HG03066 (cell line): Measurements from ENCODE around the gene APOBEC3F.
A peak's percentile ranks its signal among the peaks of the same experiment; 100 is the strongest.
"Not testable (repeated sequence)": the region's sequence is repeated elsewhere in the genome, so short reads cannot be mapped to it uniquely, and the experiment has no call there.

Experiments
- ATAC-seq: cut with Tn5 transposase; IDR thresholded peaks from one replicate; pipeline ENCODE4 v1.9.1; 2021; ENCODE audit warnings: low read depth; ENCODE audit not compliant: unreplicated experiment

Gene APOBEC3F

DNA sequence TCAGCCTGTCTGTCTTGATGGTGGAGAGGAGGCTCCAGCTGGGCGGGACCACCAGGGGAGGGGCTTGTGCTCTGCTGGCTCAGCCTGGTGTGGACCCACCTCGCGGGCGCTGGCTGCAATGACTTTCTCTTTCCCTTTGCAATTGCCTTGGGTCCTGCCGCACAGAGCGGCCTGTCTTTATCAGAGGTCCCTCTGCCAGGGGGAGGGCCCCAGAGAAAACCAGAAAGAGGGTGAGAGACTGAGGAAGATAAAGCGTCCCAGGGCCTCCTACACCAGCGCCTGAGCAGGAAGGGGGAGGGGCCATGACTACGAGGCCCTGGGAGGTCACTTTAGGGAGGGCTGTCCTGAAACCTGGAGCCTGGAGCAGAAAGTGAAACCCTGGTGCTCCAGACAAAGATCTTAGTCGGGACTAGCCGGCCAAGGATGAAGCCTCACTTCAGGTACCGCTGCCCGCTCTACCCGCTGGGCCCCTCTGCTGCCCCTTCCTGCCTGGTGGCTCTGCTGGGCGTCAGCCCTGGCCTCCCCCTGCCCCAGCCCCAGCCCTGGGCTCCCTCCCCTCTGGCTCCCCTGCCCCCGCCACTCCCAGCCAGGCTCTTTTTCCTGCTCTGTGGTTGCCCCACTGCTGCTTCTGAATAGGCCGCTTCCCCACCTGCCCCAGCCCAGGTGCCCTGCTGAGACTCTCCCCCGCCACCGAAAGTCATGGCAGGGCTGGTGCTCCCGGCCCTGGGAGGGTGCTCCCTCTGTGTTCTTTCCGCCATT lies at the start of gene APOBEC3F:
Gene APOBEC3F (plus strand): TSS at position 327 of the 759 bp plus-strand sequence. CDS start 97 bp downstream, at position 424.
- peak; percentile 84 for ATAC-seq

DNA sequence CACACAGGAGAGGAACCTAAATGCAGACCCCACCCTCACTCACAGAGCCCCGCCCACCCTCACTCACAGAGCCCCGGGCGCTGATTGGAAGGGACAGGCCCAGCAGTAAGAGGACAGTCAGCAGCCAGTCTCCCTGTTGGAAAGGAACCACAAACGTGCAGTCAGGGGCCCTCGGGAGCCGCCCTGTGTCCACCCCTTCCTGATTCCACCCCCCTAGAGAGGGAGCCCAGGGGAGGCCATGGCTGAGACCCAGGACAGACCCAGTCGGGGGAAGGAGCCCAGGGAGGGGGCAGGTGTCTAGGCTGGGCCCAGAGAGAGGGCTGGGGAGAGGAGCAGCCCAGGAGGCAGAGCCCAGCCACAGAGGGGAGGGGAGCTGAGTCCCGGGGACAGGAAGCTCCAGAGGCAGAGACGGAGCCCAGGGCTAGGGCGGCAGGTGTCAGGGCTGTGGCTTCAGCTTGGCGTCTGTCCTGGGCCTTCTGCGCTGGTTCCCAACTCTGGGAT lies 47.7 kb upstream of the APOBEC3F start:
- not testable (repeated sequence) for ATAC-seq

DNA sequence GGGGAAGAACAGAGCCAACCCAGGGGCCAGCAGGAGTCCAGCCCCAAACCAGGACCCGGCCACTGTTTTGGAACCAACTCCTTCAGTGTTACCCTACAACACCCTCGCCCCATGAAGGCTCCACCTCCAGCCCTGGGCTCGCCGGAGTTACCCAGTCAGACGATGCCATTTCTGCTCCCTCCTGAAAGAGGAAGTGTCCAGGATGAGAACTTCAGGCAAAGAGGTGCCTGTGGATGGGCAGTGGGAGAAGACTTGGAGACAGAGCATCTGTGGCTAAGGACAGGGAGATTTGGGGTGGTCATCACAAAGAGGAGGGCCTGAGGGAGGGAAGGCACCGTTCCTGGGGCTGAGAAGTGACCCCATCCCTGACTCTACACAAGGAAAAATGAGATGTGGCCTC lies 44.6 kb upstream of the APOBEC3F start:
- no peak for ATAC-seq

DNA sequence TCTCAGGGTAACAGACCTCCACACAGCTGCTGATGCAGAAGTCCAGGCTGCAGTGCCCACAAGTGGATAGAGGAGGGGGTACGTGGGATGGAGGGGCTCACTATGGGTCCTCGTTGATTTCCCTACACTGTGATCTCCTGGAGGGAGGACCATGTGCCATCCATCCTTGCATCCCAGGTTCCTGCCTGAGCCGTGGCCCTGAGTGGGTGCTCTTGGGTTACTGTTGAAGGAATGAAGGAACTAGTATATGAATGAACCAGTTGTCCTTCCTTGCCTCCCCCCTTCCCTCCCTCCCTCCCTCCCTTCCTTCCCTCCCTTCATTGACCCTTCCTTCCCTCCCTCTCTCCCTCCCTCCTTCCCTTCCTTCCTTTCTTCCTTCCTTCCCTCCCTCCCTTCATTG lies 43.1 kb upstream of the APOBEC3F start:
- no peak for ATAC-seq

DNA sequence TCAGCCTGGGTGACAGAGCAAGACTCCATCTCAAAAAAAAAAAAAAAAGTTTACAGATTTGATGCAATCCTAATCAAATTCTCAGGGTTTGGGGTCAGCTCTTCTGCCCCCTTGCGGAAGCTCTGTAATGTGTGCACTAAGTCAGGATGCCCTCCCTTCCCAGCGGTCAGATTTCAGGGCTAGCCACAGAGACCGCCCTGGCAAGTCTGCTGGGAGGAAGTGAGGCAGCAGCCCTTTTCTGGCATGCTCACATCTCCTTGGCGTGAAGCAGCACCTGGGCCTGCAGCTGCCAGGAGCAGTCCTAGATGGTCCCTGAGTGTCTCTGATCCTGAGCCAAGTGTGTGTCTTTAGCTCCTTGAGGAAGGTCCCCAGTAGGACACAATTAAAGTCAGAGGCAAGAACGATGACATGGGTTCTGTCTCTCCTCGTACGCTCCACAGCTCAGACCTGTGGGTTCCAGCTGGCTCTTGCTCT lies 37.5 kb upstream of the APOBEC3F start:
- ATAC-seq, result no peak

DNA sequence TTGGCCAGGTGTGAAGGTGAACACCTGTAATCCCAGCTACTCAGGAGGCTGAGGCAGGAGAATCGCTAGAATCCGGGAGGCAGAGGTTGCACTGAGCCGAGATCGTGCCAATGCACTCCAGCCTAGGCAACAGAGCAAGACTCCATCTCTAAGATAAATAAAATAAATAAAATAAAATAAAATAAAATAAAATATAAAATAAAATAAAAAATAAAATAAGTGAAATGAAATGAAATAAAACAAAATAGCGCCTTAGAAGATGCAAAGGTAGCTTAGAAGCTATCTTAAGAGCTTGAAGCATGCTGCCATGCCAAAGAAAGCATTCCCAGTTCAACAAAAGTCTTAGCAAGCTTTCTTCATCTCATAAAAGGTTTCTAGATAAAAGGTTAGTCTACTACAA lies 33.5 kb upstream of the APOBEC3F start:
- ATAC-seq, result no peak

DNA sequence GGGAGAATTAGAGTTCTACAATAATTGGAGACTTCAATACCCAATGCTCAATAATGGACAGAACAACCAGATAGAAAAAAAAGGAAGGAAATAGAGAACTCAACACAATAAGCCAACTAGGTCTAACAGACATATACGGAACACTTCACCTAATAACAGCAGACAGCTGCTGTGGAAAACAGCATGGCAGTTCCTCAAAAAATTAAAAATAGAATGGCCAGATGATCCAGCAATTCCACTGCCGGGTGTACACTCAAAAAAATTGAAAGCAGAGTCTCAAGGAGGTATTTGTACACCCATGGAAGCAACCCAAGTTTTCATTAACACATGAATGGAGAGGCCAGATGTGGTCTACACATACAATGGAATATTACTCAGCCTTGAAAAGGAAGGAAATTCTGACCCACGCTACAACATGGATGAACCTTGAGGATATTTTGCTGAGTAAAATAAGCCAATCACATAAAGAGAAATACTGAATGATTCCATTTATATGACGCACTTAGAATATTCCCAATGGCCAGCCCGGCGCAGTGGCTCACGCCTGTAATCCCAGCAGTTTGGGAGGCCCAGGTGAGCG lies 32.3 kb upstream of the APOBEC3F start:
- ATAC-seq, result not testable (repeated sequence)

DNA sequence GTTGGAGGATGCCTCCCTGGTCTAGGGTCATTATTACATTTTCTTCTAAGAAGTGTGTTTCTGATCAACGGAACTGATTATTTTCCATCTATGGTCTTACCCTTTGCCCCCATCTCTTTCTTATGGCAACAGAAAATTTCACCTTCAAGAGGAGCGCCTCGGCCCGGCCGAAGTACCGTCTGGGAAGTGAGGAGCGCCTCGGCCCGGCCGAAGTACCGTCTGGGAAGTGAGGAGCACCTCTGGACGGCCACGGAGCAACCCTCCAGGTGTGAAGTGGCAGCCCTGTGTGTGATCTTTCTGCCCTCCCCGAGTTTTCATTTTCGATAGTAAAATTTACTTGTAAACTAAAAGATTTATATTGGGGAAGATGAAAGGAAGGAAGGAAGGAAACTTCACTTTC lies 29.7 kb upstream of the APOBEC3F start:
- ATAC-seq, result no peak

DNA sequence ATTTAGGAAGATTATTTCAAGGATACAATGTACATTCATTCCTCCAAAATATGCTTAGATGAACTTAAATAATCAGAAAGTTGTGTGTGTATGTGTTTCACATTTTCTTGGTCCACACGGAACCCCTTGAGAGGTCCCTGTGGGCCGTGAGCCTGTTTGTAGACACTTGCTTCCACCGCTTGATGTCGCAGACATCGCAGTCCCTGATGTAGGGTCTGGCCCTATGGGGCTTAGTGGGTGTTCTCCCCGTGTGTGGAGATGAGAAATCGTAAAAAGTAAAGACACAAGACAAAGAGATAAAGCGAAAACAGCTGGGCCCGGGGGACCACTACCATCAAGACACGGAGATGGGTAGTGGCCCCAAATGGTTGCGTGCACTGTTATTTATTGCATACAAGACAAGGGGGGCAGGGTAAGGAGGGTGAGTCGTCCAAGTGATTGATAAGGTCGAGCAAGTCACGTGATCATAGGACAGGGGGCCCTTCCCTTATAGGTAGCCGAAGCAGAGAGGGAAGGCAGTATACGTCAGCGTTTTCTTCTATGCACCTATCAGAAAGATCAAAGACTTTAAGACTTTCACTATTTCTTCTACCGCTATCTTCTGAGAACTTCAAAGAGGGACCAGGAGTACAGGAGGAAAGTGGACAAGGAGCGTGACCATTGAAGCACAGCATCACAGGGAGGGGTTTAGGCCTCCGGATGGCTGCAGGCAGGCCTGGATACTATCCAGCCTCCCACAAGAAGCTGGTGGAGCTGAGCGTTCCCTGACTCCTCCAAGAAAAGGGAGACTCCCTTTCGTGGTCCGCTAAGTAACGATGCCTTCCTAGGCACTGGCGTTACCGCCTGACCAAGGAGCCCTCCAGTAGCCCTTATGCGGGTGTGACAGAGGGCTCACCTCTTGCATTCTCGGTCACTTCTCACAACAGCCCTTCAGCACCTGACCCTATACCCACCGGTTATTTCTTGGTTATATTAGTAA lies 27.8 kb upstream of the APOBEC3F start:
- ATAC-seq, result no peak

DNA sequence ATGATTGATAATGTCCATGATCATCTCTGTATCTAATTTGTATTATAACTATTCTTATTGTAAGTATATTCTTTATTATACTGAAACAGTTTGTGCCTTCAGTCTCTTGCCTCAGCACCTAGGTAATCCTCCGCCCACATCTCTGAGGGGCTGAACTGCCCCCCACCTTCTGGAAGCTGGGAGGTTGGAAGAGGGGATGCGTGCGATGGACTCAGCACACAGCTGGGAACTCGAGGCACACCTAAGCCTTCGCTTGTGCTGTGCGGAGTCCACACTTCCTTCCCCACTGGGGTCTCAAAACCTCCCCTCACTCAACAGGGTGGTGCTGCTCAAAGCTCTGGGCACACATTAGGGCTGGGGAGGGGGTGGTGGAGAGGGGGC lies 27.1 kb upstream of the APOBEC3F start:
- ATAC-seq, result not testable (repeated sequence)

DNA sequence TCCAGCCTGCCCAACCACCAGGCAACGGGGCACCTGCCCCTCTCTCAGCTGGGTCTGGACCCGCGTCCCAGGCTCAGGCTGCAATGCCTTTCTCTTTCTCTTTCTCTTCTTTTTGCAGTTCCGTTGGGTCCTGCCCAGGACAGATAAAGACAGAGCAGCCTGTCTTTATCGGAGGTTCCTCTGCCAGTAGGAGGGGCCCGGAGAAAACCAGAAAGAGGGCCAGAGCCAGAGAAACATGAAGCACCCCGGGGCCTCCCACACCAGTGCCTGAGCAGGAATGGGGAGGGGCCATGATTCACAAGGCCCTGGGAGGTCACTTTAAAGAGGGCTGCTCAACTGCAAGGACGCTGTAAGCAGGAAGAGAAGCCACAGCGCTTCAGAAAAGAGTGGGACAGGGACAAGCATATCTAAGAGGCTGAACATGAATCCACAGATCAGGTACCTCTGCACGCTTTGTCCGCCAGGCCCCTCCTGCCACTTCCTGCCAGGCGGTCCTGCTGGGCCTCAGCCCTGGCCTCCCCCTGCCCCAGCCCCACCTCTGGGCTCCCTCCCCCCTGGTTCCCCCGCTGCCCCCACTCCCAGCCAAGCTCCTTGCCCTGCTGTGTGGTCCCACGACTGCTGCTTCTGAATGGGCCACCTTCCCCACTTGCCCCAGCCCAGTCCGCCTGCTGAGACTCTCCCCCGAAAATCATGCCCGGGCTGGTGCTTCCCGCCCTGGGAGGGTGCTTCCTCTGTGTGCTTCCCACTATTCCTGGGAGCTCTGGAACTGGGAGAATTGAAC lies 26.5 kb upstream of the APOBEC3F start, which contains the start of gene APOBEC3C:
Gene APOBEC3C (plus strand): TSS at position 316 of the 781 bp plus-strand sequence. CDS start 106 bp downstream, at position 422.
- ATAC-seq, result peak; percentile 94

DNA sequence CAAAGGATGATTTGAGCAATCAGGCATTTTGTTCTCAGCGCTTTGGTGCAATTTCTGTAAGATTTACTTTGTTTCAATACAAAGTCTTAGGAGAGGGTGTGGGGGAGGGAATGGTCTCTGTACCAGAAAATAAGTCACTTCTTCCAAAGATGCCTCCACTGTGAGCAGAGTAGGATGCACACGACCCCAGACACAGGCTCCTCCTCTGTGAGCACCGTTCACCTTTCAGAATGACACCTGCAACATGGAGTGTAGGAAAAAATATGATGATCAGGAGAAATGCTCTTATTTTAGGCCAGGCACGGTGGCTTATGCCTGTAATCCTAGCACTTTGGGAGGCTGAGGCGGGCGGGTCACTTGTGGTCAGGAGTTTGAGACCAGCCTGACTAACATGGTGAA lies 25.9 kb upstream of the APOBEC3F start:
- not testable (repeated sequence) for ATAC-seq

DNA sequence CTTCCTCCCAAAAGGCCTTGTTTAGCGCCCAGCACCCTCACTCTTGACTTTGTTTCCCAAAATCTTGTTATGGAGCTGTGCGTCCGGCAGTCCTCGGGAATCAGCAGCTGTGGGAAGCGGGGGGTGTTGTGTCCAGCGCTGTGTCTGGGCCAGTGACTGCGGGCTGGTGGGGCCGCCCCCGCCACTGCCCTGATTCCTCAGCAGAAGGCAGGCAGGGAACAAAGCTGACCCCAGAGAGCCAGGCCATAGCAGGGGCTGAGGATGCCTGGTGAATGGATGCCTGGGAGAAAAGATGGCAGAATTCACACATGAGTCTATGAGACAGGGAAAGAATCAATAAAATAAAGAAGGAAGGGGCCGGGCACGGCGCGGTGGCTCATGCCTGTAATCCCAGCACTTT lies 24.1 kb upstream of the APOBEC3F start:
- no peak for ATAC-seq

DNA sequence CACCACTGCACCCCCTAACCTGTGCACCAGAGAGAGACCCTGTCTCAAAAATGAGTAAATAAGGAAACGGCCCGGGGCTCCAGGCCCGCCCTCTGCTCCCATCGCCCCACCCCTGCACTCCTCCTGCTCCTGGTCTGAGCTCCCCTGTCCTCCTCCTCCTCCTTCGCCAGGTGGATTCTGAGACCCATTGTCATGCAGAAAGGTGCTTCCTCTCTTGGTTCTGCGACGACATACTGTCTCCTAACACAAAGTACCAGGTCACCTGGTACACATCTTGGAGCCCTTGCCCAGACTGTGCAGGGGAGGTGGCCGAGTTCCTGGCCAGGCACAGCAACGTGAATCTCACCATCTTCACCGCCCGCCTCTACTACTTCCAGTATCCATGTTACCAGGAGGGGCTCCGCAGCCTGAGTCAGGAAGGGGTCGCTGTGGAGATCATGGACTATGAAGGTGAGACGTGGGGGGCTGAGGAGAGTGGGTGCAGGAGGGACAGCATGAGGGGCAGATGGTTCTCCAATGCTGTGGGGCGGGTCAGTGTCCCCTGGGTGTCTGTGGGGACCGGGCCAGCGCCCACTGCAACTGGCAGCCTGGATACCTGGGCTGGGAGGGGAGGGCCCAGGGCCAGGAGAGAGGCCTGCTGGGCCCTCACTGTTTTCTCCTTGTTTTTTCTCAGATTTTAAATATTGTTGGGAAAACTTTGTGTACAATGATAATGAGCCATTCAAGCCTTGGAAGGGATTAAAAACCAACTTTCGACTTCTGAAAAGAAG lies 22.9 kb upstream of the APOBEC3F start:
- ATAC-seq, result no peak

DNA sequence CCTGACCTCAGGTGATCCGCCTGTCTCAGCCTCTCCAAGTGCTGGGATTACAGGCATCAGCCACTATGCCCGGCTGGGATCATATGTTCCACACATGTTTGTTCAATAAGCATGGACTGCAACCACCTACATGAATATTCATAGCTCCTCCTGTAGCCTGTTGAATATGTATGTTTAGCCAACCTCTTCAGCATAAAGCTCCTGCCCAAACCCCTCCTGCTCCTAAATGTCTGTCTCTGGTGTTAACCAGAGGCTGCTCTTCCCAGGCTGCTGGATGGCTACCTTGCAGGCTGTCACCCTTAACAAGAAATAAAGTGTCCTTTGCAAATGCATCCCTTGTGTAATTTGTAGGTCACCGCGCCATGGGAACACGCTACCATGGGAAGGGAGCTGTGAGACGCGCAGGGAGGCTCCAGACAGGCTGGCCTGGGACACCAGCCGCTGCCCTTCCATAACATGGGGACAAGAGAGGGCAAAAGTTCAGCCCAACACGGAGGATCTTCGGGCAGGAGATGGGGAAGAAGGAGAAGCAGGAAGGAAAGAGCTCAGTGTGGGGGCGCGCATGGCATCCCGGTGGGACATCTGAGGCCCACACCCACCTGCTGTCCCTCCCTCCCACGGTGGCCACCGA lies 20.5 kb upstream of the APOBEC3F start:
- not testable (repeated sequence) for ATAC-seq

DNA sequence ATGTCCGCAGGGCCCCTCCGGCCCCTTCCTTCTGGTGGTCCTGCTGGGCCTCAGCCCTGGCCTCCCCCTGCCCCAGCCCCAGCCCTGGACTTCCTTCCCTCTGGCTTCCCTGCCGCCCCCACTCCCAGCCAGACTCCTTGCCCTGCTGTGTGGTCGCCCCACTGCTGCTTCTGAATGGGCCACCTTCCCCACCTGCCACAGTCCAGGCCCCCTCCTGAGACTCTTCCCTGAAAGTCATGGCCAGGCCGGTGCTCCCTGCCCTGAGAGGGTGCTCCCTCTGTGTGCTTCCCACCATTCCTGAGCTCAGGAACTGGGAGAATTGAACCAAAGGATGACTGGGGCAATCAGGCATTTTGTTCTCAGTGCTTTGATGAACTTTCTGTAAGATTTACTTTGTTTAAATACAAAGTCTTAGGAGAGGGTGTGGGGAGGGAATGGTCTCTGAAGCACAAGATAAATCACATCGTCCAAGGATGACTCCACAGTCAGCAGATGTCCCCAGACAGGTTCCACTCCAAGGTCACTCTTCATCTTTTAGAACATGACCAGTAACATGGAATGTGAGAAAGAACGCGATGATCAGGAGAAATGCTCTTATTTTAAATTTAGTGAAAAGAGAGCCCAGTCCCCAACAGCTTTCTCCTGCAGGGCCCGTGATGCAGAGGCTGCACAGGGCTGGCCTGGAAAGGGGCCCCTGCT lies 19.0 kb upstream of the APOBEC3F start:
- ATAC-seq, result no peak

DNA sequence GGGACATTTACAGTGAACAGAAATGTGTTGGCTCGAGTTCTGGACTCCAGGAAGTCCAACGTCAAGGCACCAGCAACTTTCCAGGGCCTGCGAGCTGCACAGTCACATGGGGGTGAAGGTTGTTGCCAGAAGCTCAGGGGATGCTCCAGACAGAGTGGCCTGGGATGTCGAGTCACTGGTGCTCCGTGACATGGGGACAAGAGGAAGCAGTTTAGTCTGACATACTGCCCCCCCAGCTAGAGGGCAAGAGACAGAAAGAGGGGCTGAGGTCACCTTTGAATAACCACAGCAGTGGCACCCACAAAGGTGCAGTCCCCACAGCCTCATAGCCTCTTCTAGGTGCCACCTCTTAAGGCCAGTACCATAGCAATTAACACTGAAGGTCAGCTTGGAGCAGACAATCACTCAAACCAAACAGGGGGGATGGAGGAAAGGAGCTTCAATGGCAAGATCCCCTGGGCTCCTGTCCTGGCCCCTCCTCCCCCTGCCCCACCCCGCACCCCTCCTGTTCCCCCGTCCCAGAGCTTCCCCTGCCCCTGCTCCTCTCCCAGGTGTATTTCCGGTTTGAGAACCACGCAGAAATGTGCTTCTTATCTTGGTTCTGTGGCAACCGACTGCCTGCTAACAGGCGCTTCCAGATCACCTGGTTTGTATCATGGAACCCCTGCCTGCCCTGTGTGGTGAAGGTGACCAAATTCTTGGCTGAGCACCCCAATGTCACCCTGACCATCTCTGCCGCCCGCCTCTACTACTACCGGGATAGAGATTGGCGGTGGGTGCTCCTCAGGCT lies 15.9 kb upstream of the APOBEC3F start:
- ATAC-seq, result no peak
